Glutamatergic neuron (in vitro differentiated cells): ENCODE results near the gene NFKBIE. TPM values are rescaled to one million over a fixed set of nuclear protein-coding genes. Genes with fewer than 3 reads are reported as not detected.
A peak's percentile ranks its signal among the peaks of the same experiment; 100 is the strongest.
"Not testable (repeated sequence)": the region's sequence is repeated elsewhere in the genome, so short reads cannot be mapped to it uniquely, and the experiment has no call there.

ENCODE experiments used
- DNase-seq: peaks from one replicate; pipeline ENCODE4 v3.0.0; 2022
- H3K27ac Mint-ChIP-seq: one replicate; pipeline ENCODE4 v1.8.0; 2020; ENCODE audit warnings: mild to moderate bottlenecking, mixed read lengths, inconsistent platforms; ENCODE audit not compliant: unreplicated experiment
- H3K27me3 Mint-ChIP-seq: one replicate; pipeline ENCODE4 v1.8.0; 2020; ENCODE audit warnings: mild to moderate bottlenecking, moderate library complexity, mixed read lengths, inconsistent platforms; ENCODE audit not compliant: unreplicated experiment
- H3K36me3 Mint-ChIP-seq: one replicate; pipeline ENCODE4 v1.8.0; 2020; ENCODE audit warnings: mild to moderate bottlenecking, mixed read lengths, inconsistent platforms; ENCODE audit not compliant: unreplicated experiment
- H3K4me1 Mint-ChIP-seq: one replicate; pipeline ENCODE4 v1.8.0; 2020; ENCODE audit warnings: mild to moderate bottlenecking, low read depth, mixed read lengths, inconsistent platforms; ENCODE audit not compliant: unreplicated experiment
- H3K4me3 Mint-ChIP-seq: one replicate; pipeline ENCODE4 v1.8.0; 2020; ENCODE audit warnings: mild to moderate bottlenecking, mixed read lengths, inconsistent platforms; ENCODE audit not compliant: unreplicated experiment
- H3K9me3 Mint-ChIP-seq: one replicate; pipeline ENCODE4 v1.8.0; 2020; ENCODE audit warnings: mild to moderate bottlenecking, moderate library complexity, mixed read lengths, inconsistent platforms; ENCODE audit not compliant: unreplicated experiment
- long read RNA-seq: library from polyadenylated mRNA; unstranded; transcript quantifications from one replicate; pipeline ENCODE4 v2.0.0, GENCODE V29; 2020; ENCODE audit not compliant: unreplicated experiment
- total RNA-seq: library from RNA; stranded (reverse); fragmentation: NEBNext Ultra II Directional; extraction: Animal tissue kit (Norgen Biotek cat#: 25700); gene quantifications from one replicate; pipeline ENCODE4 v1.2.1, GENCODE V29; 2021; ENCODE audit not compliant: unreplicated experiment
- TF ChIP-seq, protein P1 (sequence below): fragments of 200-600 bp; sonication (generic); IDR thresholded peaks from one replicate; pipeline ENCODE4 v1.5.0; 2021; ENCODE audit not compliant: partially characterized antibody, unreplicated experiment

Gene NFKBIE, protein sequence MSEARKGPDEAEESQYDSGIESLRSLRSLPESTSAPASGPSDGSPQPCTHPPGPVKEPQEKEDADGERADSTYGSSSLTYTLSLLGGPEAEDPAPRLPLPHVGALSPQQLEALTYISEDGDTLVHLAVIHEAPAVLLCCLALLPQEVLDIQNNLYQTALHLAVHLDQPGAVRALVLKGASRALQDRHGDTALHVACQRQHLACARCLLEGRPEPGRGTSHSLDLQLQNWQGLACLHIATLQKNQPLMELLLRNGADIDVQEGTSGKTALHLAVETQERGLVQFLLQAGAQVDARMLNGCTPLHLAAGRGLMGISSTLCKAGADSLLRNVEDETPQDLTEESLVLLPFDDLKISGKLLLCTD
- 15.3 TPM for total RNA-seq
- long read RNA-seq, transcript NFKBIE-201 (6 exons, 2,581 nt), result major isoform, 15 of 16 reads
- long read RNA-seq, partial matches to known transcripts, result 0 of 16 reads
- long read RNA-seq, other reads (novel, unspliced or antisense), result 1 of 16 reads

DNA sequence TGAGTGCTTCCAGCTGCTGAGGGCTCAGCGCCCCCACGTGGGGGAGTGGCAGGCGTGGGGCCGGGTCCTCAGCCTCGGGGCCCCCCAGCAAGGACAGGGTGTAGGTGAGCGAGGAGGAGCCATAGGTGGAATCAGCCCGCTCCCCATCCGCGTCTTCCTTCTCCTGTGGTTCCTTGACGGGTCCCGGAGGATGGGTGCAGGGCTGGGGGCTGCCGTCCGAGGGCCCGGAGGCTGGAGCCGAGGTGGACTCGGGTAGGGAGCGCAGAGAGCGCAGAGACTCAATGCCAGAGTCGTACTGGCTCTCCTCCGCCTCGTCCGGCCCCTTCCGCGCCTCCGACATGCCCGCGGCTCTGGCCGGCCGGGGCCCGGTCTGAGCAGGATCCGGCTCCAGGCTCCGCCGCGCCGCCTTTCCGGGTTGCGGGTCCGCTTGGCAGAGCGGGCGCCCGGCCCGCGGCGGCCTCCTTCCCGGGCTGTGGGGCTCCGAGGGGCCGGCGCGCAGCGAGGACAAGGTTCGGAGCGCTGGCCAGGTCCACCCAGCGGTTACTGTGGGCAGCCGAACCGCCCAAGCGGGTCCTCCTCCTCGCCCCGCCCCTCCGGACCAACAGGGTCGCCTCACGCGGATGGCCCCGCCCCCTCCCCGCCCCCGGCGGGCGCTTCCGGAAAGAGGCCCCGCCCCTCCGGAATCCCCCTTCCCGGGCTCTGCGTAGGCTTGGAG is at the start of gene NFKBIE:
NFKBIE (minus strand) TSS at position 545 of the 715 bp plus-strand sequence; CDS start at position 340, 205 bp downstream.
- peaks cover 6% of the 10 kb centered on the region for H3K36me3 Mint-ChIP-seq
- peaks cover 42% of the 10 kb centered on the region for H3K4me1 Mint-ChIP-seq
- H3K27me3 Mint-ChIP-seq, result peaks cover 18% of the 10 kb centered on the region
- TF ChIP-seq, protein P1, sequence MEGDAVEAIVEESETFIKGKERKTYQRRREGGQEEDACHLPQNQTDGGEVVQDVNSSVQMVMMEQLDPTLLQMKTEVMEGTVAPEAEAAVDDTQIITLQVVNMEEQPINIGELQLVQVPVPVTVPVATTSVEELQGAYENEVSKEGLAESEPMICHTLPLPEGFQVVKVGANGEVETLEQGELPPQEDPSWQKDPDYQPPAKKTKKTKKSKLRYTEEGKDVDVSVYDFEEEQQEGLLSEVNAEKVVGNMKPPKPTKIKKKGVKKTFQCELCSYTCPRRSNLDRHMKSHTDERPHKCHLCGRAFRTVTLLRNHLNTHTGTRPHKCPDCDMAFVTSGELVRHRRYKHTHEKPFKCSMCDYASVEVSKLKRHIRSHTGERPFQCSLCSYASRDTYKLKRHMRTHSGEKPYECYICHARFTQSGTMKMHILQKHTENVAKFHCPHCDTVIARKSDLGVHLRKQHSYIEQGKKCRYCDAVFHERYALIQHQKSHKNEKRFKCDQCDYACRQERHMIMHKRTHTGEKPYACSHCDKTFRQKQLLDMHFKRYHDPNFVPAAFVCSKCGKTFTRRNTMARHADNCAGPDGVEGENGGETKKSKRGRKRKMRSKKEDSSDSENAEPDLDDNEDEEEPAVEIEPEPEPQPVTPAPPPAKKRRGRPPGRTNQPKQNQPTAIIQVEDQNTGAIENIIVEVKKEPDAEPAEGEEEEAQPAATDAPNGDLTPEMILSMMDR, result no peak
- peaks cover 16% of the 10 kb centered on the region for H3K9me3 Mint-ChIP-seq
- H3K27ac Mint-ChIP-seq, result peak within 1 kb of the TSS; percentile 77
- DNase-seq, result peak; percentile 95
- peak within 1 kb of the TSS; percentile 94 for H3K4me3 Mint-ChIP-seq

DNA sequence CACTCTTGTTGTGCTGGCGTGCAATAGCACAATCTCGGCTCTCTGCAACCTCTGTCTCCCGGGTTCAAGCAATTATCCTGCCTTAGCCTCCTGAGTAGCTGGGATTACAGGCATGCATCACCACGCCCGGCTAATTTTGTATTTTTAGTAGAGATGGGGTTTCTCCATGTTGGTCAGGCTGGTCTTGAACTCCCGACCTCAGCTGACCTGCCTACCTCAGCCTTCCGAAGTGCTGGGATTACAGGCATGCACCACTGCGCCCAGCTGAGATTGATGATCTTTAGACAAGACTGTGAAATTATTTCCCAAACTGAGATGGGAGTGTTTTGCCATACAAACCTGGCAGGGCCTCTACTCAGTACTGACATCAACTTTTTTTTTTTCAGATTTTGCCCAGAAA is 49.3 kb upstream of the NFKBIE start:
- H3K36me3 Mint-ChIP-seq, H3K4me3 Mint-ChIP-seq: not testable (repeated sequence)
- H3K27ac Mint-ChIP-seq, result peak overlapping the region; percentile 45

DNA sequence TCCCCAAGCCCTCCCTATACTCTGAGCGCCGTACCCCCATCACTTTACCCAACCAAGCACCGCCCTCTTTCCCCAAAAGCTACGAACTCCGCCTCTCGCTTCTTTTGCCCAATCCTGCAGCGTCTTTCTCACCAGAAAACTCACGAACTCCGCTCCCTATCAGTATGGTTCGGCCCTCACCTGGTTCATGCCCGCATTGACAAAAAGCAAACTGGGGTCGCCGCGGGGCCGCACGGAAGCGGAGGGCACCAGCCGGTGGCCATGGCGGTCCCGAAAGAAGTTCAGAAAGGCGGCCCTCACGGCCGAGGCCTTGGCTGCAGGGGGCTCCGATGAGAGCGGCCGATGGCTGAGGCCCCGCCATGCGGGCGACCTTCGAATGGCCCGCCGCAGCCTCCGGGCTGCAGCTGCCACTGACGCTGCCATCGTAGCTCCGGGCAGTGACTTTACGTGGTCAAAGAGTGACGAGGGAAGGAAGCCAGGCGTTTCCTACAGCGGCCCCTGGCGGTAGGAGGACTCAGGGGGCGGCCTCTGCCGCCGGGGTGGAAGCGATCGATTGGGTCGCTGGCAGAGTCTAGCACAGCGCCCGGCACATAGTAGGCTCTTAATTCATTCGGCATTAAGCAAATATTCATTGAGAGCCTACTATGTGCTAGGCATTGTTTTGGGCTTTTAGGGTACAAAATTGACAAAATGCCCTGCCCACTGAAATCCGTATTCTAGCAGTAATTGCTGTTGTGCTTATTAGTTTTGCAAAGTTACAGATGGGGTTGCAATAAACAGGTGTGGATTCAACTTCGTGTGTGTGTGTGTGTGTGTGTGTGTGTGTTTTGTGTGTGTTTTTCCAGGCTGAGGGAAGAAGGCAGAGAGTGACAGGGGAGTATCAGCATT is 47.8 kb upstream of the NFKBIE start, which contains the start of gene AARS2:
AARS2 (minus strand) TSS at position 447 of the 888 bp plus-strand sequence; CDS start at position 423, 24 bp downstream.
- Mint-ChIP-seq H3K27me3 (peaks cover 3% of the 10 kb centered on the region), H3K9me3 (peaks cover 10% of the 10 kb centered on the region), H3K4me3 (peak within 1 kb of the TSS; percentile 96), H3K36me3 (peaks cover 7% of the 10 kb centered on the region), H3K27ac (peak within 1 kb of the TSS; percentile 92), H3K4me1 (peaks cover 34% of the 10 kb centered on the region)
- peak; percentile 98 for DNase-seq
- TF ChIP-seq, protein P1, result peak; percentile 93

More for the DNA sequence above, 49.3 kb upstream of the NFKBIE start:
- DNase-seq, H3K27me3 Mint-ChIP-seq: not testable (repeated sequence)
- H3K9me3 Mint-ChIP-seq, result peaks cover 14% of the 10 kb centered on the region
- H3K4me1 Mint-ChIP-seq, result peaks cover 35% of the 10 kb centered on the region

DNA sequence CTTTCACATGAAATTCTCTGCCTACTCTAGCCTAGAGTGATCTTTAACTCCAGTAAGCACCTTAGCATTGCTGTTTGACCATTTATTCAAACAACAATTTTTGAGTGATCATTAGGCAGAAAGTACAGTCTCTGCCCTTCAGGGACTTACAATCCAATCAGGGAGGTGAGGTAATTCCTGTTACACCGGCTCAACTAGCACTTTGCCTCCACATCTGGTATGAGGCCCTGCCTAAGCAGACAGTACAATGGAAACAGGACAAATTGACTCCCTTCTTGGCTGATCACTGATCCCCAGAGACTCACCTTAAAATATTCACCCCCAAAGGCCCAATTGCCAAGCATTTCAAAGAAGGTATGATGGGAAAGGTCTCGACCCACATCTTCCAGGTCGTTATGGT is 46.4 kb upstream of the NFKBIE start:
- peak overlapping the region; percentile 92 for H3K27ac Mint-ChIP-seq
- peaks cover 25% of the 10 kb centered on the region for H3K4me1 Mint-ChIP-seq
- H3K4me3 Mint-ChIP-seq, result peak overlapping the region; percentile 96
- TF ChIP-seq, protein P1, result no peak
- peaks cover 8% of the 10 kb centered on the region for H3K9me3 Mint-ChIP-seq
- peaks cover 3% of the 10 kb centered on the region for H3K27me3 Mint-ChIP-seq
- H3K36me3 Mint-ChIP-seq, result peaks cover 7% of the 10 kb centered on the region
- no peak for DNase-seq

DNA sequence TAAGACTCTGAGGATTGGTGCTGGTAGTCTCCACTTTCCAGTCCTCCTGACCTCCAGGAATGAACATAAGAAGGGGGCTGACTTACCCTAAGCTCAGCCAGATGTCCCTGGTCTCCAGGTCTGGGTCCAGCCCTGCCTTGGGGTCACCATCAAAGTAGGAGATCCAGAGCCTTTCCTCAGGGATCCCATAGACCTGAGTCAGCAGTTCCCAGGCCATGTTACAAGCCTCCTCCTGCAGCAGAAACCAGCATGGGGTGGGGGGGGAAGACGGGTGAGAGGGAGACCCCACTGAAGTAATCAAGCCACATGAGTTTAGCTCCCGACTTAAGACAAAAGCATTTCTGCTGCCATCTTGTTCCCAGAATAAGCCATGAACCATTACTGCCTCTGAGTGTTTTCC is 46.0 kb upstream of the NFKBIE start:
- peak overlapping the region; percentile 92 for H3K27ac Mint-ChIP-seq

More for the DNA sequence above, 46.0 kb upstream of the NFKBIE start:
- H3K4me1 Mint-ChIP-seq, result peaks cover 22% of the 10 kb centered on the region
- H3K27me3 Mint-ChIP-seq, result peaks cover 2% of the 10 kb centered on the region
- no peak for DNase-seq
- TF ChIP-seq, protein P1, result no peak
- H3K36me3 Mint-ChIP-seq, result peaks cover 7% of the 10 kb centered on the region
- H3K9me3 Mint-ChIP-seq, result peaks cover 8% of the 10 kb centered on the region
- H3K4me3 Mint-ChIP-seq, result peak overlapping the region; percentile 96
